Renal cortex interstitium (tissue), 11 donors: ENCODE results near the gene RAVER1. TPM values are rescaled to one million over a fixed set of nuclear protein-coding genes. Genes with fewer than 3 reads are reported as not detected.

Source experiments
- DNase-seq, 11 donors: peaks; one replicate each; pipeline ENCODE4 v3.0.0-alpha.2; 2013; ENCODE audit warnings: low read depth in 9 of 11, low spot score in 4 of 11; ENCODE audit errors: extremely low read depth in 1 of 11
- polyA plus RNA-seq, 3 donors: library from polyadenylated mRNA; unstranded; fragments of 120-200 nt; gene quantifications; one replicate each; pipeline ENCODE4 v1.2.1, GENCODE V29; 2013; ENCODE audit not compliant: insufficient read length in 3 of 3

RAVER1 gene
- polyA plus RNA-seq, 3 donors: 21.0 to 38.9 (median 37.3) TPM

- no peak for DNase-seq
Observed at GRCh38 chr19:10325732-10326131, 7.6 kb downstream of the RAVER1 start.

GRCh38 chr19:10321874-10322835 lies 11.2 kb downstream of the RAVER1 start:
- DNase-seq: no peak

GRCh38 chr19:10321417-10321797 lies 11.9 kb downstream of the RAVER1 start:
- no peak for DNase-seq

GRCh38 chr19:10320602-10321416 lies 12.5 kb downstream of the RAVER1 start:
- DNase-seq: no peak

- DNase-seq: no peak
Observed at GRCh38 chr19:10318807-10319682, 14.3 kb downstream of the RAVER1 start.

- no peak for DNase-seq
Observed at GRCh38 chr19:10317857-10318462, 15.4 kb downstream of the RAVER1 start.

- no peak for DNase-seq
Observed at GRCh38 chr19:10317045-10317856, 16.1 kb downstream of the RAVER1 start.

GRCh38 chr19:10316229-10317044 lies 16.9 kb downstream of the RAVER1 start:
- DNase-seq: no peak

- DNase-seq: peak in 7 of 11 donors; percentile 55 to 79 (median 68)
Observed at GRCh38 chr19:10315335-10316214, 17.8 kb downstream of the RAVER1 start, which contains the start of gene FDX2. Gene FDX2, minus strand, starts transcription at chr19:10316015. Its CDS starts 19 bp downstream, at chr19:10315996.

- DNase-seq: no peak
Observed at GRCh38 chr19:10309423-10309822, 23.9 kb downstream of the RAVER1 start, which contains the start of gene ZGLP1. Gene ZGLP1, minus strand, starts transcription at chr19:10309815.

GRCh38 chr19:10306327-10306726 lies 27.0 kb downstream of the RAVER1 start:
- no peak for DNase-seq

GRCh38 chr19:10305139-10305806 lies 28.1 kb downstream of the RAVER1 start:
- DNase-seq: no peak

GRCh38 chr19:10299545-10300458 lies 33.5 kb downstream of the RAVER1 start:
- DNase-seq: no peak

- DNase-seq: no peak
Observed at GRCh38 chr19:10295847-10296591, 37.3 kb downstream of the RAVER1 start.
